VCaP (cell line): Measurements from ENCODE around the gene NPTX1.

Experiments used
- H3K27ac ChIP-seq: fragments of 450-650 bp; 2 replicates; pipeline ENCODE4 v1.5.1; 2017
- CTCF ChIP-seq: fragments of 450-650 bp; conservative IDR thresholded peaks from 2 replicates; pipeline ENCODE4 v1.5.1; 2017; ENCODE audit warnings: mild to moderate bottlenecking, moderate library complexity

NPTX1 gene

GRCh38 chr17:80481284-80482057, 5.1 kb upstream of the NPTX1 start:
- TF ChIP-seq CTCF: no peak

GRCh38 chr17:80480248-80480647, 3.8 kb upstream of the NPTX1 start:
- TF ChIP-seq CTCF: no peak
- H3K27ac ChIP-seq: no peak overlapping the region

More at GRCh38 chr17:80481284-80482057, 5.1 kb upstream of the NPTX1 start:
- no peak overlapping the region for H3K27ac ChIP-seq

- TF ChIP-seq CTCF: no peak
These were observed 2.8 kb upstream of the NPTX1 start for GRCh38 chr17:80479246-80479566.

GRCh38 chr17:80478487-80479245, 2.3 kb upstream of the NPTX1 start:
- H3K27ac ChIP-seq: no peak overlapping the region; the same call in 1 of the 2 replicates

More at GRCh38 chr17:80479246-80479566, 2.8 kb upstream of the NPTX1 start:
- no peak overlapping the region for H3K27ac ChIP-seq

GRCh38 chr17:80477647-80478478, 1.5 kb upstream of the NPTX1 start:
- H3K27ac ChIP-seq: no peak overlapping the region; the same call in 1 of the 2 replicates
- TF ChIP-seq CTCF: peak; percentile 84

More at GRCh38 chr17:80478487-80479245, 2.3 kb upstream of the NPTX1 start:
- TF ChIP-seq CTCF: no peak

- no peak for TF ChIP-seq CTCF
- no peak overlapping the region for H3K27ac ChIP-seq
These were observed 655 bp upstream of the NPTX1 start for GRCh38 chr17:80476877-80477646.
